GM19372 (cell line): ENCODE measurements around the gene ARHGEF18.
A peak's percentile ranks its signal among the peaks of the same experiment; 100 is the strongest.
"Not testable (repeated sequence)": the region's sequence is repeated elsewhere in the genome, so short reads cannot be mapped to it uniquely, and the experiment has no call there.

Source experiments
- ATAC-seq: cut with Tn5 transposase; IDR thresholded peaks from one replicate; pipeline ENCODE4 v1.9.1; 2021; ENCODE audit warnings: mild to moderate bottlenecking, low read depth, moderate library complexity; ENCODE audit not compliant: unreplicated experiment

The ARHGEF18 gene

DNA sequence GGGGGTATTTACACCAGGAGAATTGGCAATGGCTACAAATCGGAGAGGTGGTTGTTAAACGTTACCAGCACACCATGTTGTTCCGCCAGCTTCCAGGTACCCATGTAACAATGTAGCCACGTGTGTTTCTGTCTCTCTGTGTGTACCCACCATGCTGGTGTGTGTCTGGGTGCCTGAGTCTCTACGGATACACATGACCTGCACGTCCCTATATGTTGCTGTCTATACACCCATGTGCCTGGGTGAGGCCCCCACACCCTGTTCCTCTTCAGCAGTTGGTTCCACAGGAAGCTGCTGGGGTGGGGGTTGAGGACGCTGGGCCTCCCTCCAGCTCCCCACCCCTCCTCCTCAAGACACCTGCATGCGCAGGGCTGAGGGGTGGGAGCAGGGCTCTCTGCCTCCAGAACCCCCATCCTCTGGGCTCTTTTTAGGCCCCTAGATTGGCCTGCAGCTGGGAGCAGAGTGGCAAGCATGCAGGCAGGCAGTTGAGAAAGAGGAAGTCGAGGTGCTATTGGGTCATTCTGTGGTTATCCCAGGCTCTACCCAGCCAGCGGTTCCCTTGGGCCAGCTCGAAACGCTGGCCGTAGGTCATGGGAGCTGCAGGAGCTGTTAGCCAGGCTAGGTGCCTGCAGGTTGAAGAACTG, at the start of gene ARHGEF18:
ARHGEF18 (plus strand) TSS at position 351 of the 644 bp plus-strand sequence. CDS start 13,954 bp downstream, outside the sequence.
- no peak for ATAC-seq

DNA sequence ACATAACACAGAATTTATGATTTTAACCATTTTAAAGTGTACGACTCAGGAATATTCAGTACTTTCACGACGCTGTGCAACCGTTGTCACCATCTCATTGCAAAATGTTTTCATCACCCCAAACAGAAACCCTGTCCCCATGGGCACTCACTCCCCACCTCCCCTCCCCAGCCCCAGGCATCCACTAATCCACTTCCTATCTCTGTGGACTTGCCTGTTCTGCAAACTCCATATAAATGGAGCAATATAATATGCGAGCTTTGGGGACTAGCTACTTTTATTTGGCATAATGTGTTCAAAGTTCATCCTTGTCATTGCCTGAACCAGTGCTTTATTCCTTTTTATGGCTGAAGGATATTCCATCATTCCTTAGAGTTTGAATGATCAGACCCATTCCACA, 47.2 kb upstream of the ARHGEF18 start:
- ATAC-seq, result no peak

DNA sequence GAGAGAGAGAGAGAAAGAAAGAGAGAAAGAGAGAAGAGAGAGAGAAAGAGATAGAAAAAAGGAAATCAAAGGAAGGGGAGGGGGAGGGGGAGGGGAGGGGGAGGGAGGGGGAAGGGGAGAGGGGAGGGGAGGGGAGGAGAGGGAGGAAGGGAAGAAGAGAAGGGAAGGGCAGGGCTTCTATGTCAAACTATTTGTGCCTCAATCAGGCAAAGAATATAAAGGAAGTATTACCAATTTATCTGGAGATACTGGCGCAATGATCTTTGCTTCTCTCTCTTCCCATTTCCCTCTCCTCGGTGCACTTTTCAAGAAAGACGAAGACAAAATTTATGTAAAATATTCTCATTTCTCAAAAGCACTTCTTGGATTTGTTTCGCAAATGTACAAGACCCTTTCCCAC, 45.3 kb upstream of the ARHGEF18 start:
- no peak for ATAC-seq

DNA sequence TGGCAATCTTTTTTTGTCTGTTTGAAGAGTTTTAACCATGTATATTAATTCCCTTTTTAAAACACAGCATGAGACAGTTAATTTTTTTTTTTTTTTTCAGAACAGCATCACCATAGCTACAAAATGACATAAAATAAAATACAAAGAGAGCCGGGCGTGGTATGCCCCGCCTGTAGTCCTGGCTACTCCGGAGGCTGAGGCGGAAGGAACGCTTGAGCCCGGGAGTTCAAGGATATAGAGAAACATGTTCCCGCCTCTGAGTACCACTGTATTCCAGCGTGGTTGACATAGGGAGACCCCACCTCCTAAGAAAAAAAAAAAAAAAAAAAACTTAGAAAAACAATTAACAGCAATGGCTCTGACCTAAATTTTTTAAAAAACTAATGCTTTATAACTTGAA, 44.5 kb upstream of the ARHGEF18 start:
- no peak for ATAC-seq

DNA sequence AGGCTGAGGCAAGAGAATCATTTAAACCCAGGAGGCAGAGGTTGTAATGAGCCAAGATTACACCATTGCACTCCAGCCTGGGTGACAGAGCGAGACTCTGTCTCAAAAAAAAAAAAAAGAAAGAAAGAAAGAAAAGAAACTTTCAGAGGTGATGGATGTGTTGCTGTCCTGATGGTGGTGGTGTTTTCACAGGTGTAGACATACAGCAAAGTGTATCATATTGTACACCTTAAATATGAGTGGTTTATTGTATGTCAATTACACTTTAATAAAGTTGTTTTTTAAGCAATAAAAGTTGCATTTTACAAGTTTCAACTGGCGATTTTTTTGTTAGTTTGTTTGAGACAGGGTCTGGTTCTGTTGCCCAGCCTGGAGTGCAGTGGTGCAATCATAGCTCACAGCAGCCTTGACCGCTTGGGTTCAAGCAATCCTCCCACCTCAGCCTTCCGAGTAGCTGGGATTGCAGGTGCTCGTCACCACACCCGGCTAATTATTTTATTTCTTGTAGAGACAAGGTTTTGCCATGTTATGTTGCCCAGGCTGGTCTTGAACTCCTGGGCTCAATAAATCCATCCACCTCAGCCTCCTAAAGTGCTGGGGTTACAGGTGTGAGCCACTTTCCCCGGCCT, 41.0 kb upstream of the ARHGEF18 start:
- ATAC-seq, result no peak

DNA sequence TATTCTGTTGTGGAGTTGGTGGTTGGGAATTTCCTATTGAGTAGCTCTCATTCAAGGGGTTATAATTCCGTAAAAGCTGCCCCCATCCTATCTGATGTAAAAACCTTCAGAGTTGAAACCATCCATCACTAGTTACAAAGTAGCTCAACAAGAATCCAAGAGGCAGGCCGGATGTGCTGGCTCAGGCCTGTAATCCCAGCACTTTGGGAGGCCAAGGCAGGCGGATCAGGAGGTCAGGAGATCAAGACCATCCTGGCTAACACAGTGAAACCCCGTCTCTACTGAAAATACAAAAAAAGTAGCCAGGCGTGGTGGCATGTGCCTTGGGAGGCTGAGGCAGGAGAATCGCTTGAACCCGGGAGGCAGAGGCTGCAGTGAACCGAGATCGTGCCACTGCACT, 40.4 kb upstream of the ARHGEF18 start:
- not testable (repeated sequence) for ATAC-seq

DNA sequence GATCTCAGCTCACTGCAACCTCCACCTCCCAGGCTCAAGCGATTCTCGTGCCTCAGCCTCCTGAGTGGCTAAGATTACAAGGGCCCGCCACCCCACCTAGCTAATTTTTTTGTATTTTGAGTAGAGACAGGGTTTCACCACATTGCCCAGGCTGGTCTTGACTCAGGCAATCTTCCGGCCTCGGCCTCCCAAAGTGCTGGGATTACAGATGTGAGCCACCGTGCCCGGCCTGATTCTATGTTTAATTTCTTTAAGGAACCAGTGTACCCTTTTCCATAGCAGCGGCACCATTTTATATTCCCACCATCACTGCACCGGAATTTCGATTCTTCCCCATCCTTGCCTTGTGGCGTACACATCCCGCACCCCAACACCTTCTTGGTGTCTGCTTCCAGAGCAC, 36.8 kb upstream of the ARHGEF18 start:
- no peak for ATAC-seq

DNA sequence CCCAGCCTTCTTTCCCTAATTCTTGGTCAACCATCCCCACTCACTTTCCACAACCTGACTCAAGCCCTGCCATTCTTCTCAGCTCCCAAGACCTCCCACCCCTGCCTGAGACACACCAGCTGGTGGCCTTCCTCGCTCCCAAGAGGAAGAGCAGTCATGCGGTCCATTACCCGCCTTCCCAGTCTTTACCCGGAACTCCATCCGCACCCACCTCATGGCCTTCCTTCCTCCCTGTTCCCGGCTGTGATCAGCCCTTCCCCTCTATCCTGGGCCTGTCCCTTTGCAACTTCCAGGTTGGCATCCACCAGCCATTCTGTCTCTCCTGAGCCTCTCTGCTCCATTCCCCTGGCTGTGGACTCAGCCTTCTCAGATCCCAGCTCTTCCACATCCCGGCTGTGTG, 35.9 kb upstream of the ARHGEF18 start:
- ATAC-seq, result no peak

DNA sequence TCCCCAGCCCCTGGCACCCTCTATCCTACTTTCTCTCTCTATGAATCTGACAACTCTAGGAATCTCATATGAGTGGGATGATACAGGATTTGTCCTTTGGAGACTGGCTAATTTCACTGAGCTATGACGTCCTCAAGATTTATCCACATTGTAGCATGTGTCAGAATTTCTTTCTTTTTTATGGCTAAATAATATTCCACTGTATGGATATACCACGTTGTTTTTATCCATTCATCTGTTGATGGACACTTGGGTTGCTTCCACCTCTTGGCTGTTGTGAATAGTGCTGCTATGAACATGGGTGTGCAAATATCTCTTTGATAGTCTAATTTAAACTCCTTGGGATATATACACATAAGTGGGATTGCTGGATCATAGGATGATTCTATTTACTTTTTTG, 30.6 kb upstream of the ARHGEF18 start:
- ATAC-seq, result no peak

DNA sequence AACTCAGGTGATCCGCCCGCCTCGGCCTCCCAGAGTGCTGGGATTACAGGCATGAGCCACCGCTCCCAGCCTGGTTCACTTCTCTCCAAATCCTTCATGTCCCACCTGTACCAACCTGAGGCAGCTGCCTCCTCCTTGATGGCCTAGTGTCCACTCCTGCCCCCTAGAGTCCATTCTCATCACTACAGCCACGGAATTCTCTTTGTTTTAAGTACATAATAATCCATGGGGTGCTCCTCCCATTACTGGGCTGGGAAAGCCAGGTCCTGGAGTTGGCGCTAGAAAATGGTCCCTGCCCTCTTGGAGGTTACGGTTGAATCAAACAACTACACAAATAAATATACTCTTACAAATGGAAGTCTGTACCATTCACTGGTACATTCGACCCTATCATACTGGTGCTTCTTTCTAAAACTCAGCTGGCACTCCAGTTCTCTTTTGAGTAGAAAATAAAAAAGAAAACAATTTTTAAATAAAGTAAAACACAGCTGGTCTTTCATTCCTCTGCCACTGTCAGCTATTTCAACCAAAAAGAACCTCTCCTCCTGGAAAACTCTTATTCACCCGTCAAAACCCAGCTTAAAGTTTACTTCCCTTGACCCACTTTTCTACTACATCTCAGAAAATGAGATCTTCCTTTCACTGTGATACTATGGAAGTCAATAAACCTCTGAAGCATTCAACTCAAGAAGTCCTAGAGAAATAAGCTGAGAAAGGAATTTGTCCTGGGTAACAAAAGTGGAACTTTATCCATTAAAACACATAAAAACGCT, 22.4 kb upstream of the ARHGEF18 start:
- no peak for ATAC-seq

DNA sequence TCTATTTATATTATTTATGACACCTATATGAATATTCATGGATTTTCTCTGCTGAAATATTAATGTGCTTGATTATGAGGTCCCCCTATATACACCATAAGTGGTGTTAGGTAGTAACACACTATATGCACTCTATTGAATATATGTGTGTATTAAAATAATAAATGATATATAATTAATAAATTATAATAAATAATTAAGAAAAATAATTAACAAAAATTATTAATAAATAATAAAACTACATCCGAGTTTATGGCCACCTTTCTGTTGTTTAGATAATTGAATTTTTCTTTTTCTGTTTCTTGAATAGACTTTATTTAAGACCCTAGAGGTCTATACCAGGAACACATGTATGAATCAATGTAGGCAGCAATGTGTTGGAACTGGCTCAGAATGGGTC, 20.9 kb upstream of the ARHGEF18 start:
- no peak for ATAC-seq

DNA sequence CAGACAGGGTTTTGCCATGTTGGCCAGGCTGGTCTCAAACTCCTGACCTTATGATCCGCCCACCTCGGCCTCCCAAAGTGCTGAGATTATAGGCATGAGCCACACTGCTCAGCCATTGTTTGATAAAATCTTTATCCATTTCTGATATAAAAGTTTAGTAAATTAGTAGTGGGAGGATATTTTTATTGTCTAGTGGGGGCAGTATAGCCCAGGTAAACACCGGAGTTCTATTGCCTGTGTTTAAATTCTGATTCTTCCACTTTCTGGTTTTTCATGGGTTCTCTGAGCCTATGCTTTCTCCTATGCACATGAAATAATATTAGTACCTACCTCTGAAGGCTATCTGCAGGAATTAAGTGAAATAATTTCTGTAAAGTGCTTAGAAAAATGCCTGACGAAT, 20.1 kb upstream of the ARHGEF18 start:
- ATAC-seq, result no peak

DNA sequence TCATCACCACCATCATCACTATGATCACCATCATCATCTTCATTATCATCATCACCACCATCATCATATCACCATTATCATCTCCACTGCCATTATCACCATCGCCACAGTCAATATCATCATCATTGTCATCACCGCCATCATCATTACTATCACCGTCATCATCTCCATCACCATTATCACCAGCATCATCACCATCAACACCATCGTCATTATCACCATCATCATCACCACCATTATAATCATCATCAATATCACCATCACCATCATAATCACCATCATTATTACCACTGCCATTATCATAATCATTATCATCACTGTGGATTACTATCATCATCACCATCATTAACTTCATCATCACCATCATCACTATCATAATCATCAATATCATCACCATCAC, 17.3 kb upstream of the ARHGEF18 start:
- no peak for ATAC-seq

DNA sequence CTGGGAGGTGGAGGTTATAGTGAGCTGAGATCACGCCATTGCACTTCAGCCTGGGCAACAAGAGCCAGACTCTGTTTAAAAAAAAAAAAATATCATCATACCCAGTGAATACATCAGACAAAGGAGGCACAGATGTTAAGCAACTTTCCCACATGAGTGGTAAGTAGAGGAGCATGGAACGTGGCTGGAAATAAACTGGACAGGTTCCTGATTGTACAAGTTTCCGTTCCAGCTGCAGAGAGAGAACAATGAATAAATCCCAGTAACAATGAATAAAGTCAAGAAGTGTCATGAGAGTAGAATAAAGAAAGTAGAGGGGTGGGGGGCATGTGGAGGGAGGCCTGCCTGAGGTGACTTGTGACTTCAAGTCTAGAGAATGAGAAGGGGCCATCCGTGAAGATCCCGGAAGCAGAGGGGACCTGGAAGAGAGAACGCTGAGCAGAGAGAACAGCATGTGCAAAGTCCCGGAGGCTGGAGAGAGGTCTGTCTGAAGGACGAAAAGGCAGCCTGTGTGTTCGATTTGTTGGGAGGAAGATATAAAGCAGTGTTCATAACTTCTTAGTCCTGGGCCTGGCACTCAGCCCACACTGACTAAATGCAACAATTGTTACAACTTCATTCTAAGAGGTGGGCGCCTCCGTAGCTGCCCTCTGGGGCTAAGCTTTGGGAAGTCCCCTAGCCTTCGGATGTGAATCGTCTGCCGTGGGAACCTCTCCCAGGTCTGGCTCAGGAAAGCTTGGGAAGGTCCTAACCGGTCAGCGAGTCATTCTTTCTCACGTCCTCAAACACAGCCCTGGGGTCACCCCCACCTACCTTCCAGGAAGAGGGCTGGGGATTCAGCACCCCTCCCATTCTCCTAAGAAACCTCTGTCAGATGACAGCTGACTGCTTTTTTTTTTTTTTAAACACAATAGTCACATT, 15.3 kb upstream of the ARHGEF18 start:
- no peak for ATAC-seq

DNA sequence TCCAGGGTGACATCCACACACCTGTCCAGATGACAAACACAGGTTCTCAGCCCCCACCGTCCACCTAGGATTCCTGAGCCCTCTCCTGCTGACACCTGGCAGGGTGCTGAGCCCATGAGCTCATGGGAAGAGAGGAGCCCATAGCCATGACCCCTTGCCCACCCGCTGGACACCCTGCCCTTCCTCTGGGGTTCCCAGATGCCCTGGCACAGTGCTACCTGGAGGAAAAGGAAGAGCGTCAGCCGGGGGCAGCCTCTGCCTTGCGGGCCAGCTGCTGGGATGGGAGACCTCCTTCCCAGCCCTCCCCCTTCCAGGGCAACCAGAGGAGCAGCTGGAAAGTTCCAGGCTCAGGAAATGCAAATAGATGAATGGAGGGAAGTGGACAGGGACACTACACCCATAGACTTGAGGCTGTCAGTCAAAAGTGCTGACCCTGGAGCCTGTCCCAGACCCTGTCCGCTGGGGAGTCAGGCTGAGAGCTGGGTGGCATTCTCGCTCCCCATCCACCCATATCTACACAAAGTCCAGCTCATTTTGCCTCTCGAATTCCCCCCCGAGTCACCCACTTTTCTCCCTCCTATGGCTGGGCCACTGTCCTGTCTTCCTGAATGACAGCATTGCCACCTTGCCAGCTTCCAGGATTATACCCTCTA, 12.3 kb upstream of the ARHGEF18 start:
- no peak for ATAC-seq

DNA sequence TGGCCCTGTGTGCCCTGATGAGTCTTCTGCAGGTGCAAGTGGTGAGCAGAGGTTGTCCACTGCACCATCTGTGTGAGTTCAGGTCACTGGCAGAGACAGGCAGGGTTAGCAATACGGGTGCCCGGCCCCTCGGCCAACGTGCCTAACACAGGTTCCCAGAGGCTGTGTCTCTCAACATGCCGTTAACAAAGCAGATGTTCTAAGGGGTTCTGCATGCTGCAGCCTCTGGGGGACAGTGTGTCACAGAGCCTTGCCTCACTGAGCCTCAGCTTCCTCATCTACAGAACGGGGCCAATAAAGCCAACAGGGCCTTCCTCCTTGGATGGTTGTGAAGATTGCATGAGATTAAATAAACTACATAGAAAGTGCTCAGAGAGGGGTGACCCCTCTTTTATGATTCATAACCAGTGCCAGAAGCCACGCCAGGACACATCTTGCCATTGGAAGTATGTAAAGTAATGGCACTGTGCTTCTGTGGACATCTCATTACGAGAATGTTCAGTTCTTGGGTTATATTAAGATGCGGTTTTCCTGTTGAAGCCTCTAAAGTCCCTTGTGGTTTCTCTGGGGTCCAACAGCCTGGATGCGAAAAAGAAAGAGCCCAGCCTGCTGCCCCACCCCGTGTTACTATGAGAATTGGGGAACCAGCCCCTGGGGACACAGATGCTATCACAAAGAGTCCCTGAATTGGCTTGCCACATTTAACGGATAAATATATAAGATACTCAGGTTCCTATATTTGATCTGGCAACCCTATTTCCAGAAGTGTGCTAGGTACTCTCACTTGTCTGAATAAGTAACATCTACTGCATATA, 11.2 kb upstream of the ARHGEF18 start:
- peak; percentile 76 for ATAC-seq

DNA sequence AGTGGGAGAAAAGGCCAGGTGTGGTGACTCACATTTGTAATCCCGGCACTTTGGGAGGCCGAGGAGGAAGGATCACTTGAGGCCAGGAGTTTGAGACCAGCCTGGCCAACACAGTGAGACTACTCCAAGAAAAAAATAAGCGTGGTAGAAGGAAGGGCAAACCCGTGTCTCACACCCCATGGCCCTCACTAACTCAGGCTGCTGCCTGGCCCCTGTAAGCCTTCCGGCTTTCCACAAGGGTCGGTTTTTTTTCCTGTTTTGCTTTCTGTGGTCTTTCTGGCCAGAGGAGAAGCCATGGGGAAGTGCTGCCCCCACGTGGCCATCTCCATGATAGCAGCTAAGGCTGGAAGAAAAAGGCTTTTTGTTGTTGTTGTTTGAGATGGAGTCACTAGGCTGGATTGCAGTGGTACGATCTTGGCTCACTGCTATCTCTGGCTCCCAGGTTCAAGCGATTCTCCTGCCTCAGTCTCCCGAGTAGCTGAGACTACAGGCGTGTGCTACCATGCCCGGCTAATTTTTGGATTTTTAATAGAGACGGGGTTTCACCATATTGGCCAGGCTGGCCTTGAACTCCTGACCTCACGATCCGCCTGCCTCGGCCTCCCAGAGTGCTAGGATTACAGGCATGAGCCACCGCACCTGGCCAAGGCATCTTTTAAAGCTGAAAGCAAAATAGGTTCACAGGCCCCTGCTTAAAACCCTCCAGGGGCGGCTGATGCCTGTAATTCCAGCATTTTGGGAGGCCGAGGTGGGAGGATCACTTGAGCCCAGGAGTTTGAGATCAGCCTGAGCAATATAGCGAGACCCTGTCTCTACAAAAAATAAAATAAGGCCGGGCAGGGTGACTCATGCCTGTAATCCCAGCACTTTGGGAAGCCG, 7.5 kb upstream of the ARHGEF18 start:
- no peak for ATAC-seq

DNA sequence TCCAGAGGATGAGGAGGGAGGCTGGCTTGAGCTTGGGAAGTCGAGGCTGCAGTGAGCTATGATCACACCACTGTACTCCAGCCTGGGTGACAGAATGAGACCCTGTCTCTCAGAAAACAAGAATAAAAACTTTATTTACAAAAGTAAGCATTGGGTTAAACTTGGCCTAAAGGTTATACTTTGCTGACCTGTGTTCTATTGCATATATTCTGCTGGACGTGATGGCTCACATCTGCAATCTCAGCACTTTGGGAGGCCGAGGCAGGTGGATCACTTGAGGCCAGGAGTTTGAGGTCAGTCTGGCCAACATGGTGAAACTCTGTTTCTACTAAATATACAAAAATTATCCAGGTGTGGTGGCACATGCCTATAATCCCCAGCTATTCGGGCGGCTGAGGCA, 6.6 kb upstream of the ARHGEF18 start:
- no peak for ATAC-seq
